K562 (cell line): ENCODE data around the gene STIM1. TPM values are rescaled to one million over a fixed set of nuclear protein-coding genes. Genes with fewer than 3 reads are reported as not detected.

Experiments
- ARHGAP35 ChIP-seq: fragments of 450-650 bp; IDR thresholded peaks from 2 replicates; pipeline ENCODE4 v1.6.1; 2018; ENCODE audit not compliant: partially characterized antibody
- ARID1B ChIP-seq: fragments of 450-650 bp; IDR thresholded peaks from 2 replicates; pipeline ENCODE4 v1.6.1; 2016; ENCODE audit warnings: antibody characterized with exemption, mild to moderate bottlenecking, inconsistent platforms
- ARNT ChIP-seq, 2 experiments: fragments of 450-650 bp; IDR thresholded peaks; 2 replicates each; pipeline ENCODE4 v1.6.1; 2016; ENCODE audit warnings: mild to moderate bottlenecking in 1 of 2
- ATF4 ChIP-seq: fragments of 450-650 bp; formaldehyde crosslinking; IDR thresholded peaks from 2 replicates; pipeline ENCODE4 v1.4.0; 2022; ENCODE audit warnings: mild to moderate bottlenecking, moderate library complexity
- ATF7 ChIP-seq: fragments of 450-650 bp; IDR thresholded peaks from 2 replicates; pipeline ENCODE4 v1.7.1; 2014; ENCODE audit warnings: mild to moderate bottlenecking, moderate library complexity
- BRD9 ChIP-seq: fragments of 450-650 bp; IDR thresholded peaks from 2 replicates; pipeline ENCODE4 v1.6.1; 2018; ENCODE audit warnings: low read depth; ENCODE audit not compliant: partially characterized antibody
- CBFA2T3 ChIP-seq: fragments of 450-650 bp; IDR thresholded peaks from 2 replicates; pipeline ENCODE4 v1.6.1; 2017
- DPF2 ChIP-seq: fragments of 450-650 bp; IDR thresholded peaks from 2 replicates; pipeline ENCODE4 v1.6.1; 2016
- FOS ChIP-seq: IDR thresholded peaks from 3 replicates; pipeline ENCODE4 v1.6.1; 2011; ENCODE audit not compliant: insufficient read length; ENCODE audit errors: extremely low read depth
- FOXM1 ChIP-seq, 2 experiments: fragments of 450-650 bp in 1 of 2; sonication (generic) in 1 of 2; formaldehyde crosslinking in 1 of 2; IDR thresholded peaks; 2 replicates each; pipeline versions ENCODE4 v1.6.1 to v1.9.0; 2017 to 2022; ENCODE audit warnings: low read depth in 2 of 2, mild to moderate bottlenecking in 2 of 2, missing genetic modification reagents in 1 of 2, moderate library complexity in 1 of 2
- HDAC2 ChIP-seq: fragments of 450-650 bp; IDR thresholded peaks from 2 replicates; pipeline ENCODE4 v1.6.1; 2016; ENCODE audit warnings: mild to moderate bottlenecking
- HDAC3 ChIP-seq: fragments of 450-650 bp; IDR thresholded peaks from 2 replicates; pipeline ENCODE4 v1.6.1; 2018; ENCODE audit warnings: borderline replicate concordance, mild to moderate bottlenecking, moderate library complexity; ENCODE audit not compliant: partially characterized antibody
- HMBOX1 ChIP-seq: sonication (generic); IDR thresholded peaks from 2 replicates; pipeline ENCODE4 v1.6.1; 2016
- MYBL2 ChIP-seq, 2 experiments: fragments of 450-650 bp in 1 of 2; sonication (generic) in 1 of 2; formaldehyde crosslinking in 1 of 2; IDR thresholded peaks; 2 replicates each; pipeline versions ENCODE4 v1.6.1 to v1.8.1; 2017 to 2022; ENCODE audit warnings: borderline replicate concordance in 1 of 2, inconsistent platforms in 1 of 2, low read depth in 1 of 2, mild to moderate bottlenecking in 1 of 2, missing genetic modification reagents in 1 of 2, moderate library complexity in 1 of 2
- PHF21A ChIP-seq: fragments of 450-650 bp; IDR thresholded peaks from 2 replicates; pipeline ENCODE4 v1.6.1; 2017; ENCODE audit warnings: low read depth, borderline replicate concordance
- PML ChIP-seq: IDR thresholded peaks from 2 replicates; pipeline ENCODE4 v1.6.1; 2012; ENCODE audit warnings: low read length, inconsistent platforms
- POLR2G ChIP-seq: fragments of 200-400 bp; formaldehyde crosslinking; IDR thresholded peaks from 2 replicates; pipeline ENCODE4 v1.6.1; 2017; ENCODE audit warnings: low read depth, mild to moderate bottlenecking, antibody characterized with exemption, low read length, moderate library complexity
- RBFOX2 ChIP-seq: fragments of 200-400 bp; formaldehyde crosslinking; IDR thresholded peaks from 2 replicates; pipeline ENCODE4 v1.6.1; 2017; ENCODE audit warnings: low read depth, mild to moderate bottlenecking, low read length, moderate library complexity
- TAF9B ChIP-seq: fragments of 450-650 bp; IDR thresholded peaks from 2 replicates; pipeline ENCODE4 v1.6.1; 2018; ENCODE audit warnings: mild to moderate bottlenecking; ENCODE audit not compliant: partially characterized antibody
- ZC3H4 ChIP-seq: sonication (generic); formaldehyde crosslinking; IDR thresholded peaks from 2 replicates; pipeline ENCODE4 v1.9.0; 2021; ENCODE audit warnings: missing genetic modification reagents, borderline replicate concordance
- ZNF282 ChIP-seq: sonication (generic); formaldehyde crosslinking; IDR thresholded peaks from 2 replicates; pipeline ENCODE4 v1.8.1; 2023; ENCODE audit warnings: missing genetic modification reagents
- ZNF449 ChIP-seq: fragments of 250-450 bp; sonication (Bioruptor Pico); IDR thresholded peaks from 2 replicates; pipeline ENCODE4 v1.8.0; 2022; ENCODE audit warnings: moderate library complexity, mild to moderate bottlenecking, inconsistent platforms
- ZNF584 ChIP-seq: fragments of 200-800 bp; sonication (Bioruptor generic); IDR thresholded peaks from 2 replicates; pipeline ENCODE4 v1.6.1; 2016; ENCODE audit warnings: low read depth, mild to moderate bottlenecking, missing genetic modification characterization, missing compliant biosample characterization
- ZNF766 ChIP-seq: fragments of 200-800 bp; sonication (Bioruptor generic); conservative IDR thresholded peaks from 2 replicates; pipeline ENCODE4 v1.6.1; 2016; ENCODE audit warnings: missing genetic modification characterization, missing compliant biosample characterization
- polyA plus RNA-seq, 8 experiments: library from polyadenylated mRNA; depleted of rRNA in 4 of 8; stranded (reverse) in 5 of 8; unstranded in 3 of 8; fragments of >200 nt; fragmentation: Nextera tagmentation in 2 of 8; fragmentation: Illumina TruSeq in 1 of 8; extraction: Ambion mirVana in 2 of 8; extraction: Trizol in 1 of 8; gene quantifications; 2 replicates each; pipeline versions ENCODE4 v1.2.1 to v1.2.3, GENCODE V29; 2011 to 2014; ENCODE audit warnings: inconsistent platforms in 1 of 8, missing spikeins in 1 of 8
- total RNA-seq, 7 experiments: library from RNA; depleted of rRNA in 6 of 7; stranded (reverse); fragments of >200 nt in 6 of 7; fragmentation: Illumina TruSeq in 2 of 7; extraction: Trizol in 2 of 7; gene quantifications; 2 replicates each; pipeline versions ENCODE4 v1.2.1 to v1.2.3, GENCODE V29; 2011 to 2021; ENCODE audit warnings: low replicate concordance in 1 of 7
- TF ChIP-seq, protein P1 (sequence below): fragments of 250-450 bp; sonication (Bioruptor Pico); IDR thresholded peaks from 2 replicates; pipeline ENCODE4 v1.8.0; 2021; ENCODE audit warnings: mild to moderate bottlenecking, moderate library complexity

The STIM1 gene
- total and polyA plus RNA-seq, 9 of the 15 experiments (the other 6 are each of a cell fraction or from before 2014, with no cell fraction given): 7.7 to 50.5 (median 22.5) TPM

DNA sequence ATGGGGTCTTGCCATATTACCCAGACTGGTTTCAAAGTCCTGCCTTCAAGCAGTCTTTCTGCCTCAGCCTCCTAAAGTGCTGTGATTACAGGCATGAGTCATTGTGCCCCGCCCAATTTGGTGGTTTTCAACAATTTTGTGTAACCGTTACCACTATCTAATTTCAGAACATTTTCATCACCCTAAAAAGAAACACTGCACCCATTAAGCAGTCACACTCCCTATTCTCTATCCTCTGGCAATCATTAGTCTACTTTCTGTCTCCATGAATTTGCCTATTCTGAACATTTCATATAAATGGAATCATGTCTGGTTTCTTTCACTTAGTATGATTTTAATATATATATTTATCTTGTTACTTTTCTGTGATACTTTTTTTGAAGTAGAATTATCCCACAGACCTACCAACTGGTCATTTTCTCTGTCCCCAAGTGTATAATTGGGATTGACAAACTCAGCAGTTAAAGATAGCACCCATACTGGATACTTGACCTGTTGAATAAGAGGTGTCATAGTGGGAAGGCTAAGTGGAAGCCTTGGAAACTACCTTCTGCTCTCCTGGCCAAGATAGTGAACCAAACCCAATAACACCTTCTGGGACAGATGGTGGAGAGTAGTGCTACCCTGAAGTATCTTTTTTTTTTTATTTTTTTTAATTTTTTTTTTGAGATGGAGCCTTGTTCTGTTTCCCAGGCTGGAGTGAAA lies 64.8 kb downstream of the STIM1 start (continued):
- TF ChIP-seq ZC3H4 (CRISPR knock-in tag): no peak
- TF ChIP-seq MYBL2 (IDR thresholded peaks at IDR 0.05; ENCODE audit: low read depth): peak; percentile 82
- no peak for TF ChIP-seq MYBL2 (CRISPR knock-in tag; IDR thresholded peaks at IDR 0.05; ENCODE audit: borderline replicate concordance)
- TF ChIP-seq ZNF766 (CRISPR knock-in tag): peak; percentile 61; the same call in 1 of the 2 replicates
- TF ChIP-seq FOS: peak; percentile 45
- TF ChIP-seq TAF9B: peak; percentile 35
- TF ChIP-seq RBFOX2: peak; percentile 50; the same call in 1 of the 2 replicates
- TF ChIP-seq PML: 0 out of 2 replicates have a peak, but pooled peaks have one; percentile 3
- TF ChIP-seq BRD9: peak; percentile 90
- no peak for TF ChIP-seq PHF21A
- TF ChIP-seq ARNT (IDR thresholded peaks at IDR 0.05): peak in 1 of 2 experiments; percentile 69; a peak in 1 of 4 replicates
- 0 out of 2 replicates have a peak, but pooled peaks have one; percentile 23 for TF ChIP-seq POLR2G
- peak; percentile 74 for TF ChIP-seq HMBOX1
- peak; percentile 53 for TF ChIP-seq HDAC3
- no peak for TF ChIP-seq ZNF449
- peak; percentile 62 for TF ChIP-seq CBFA2T3
- TF ChIP-seq ZNF282: no peak
- peak; percentile 90 for TF ChIP-seq ATF4 (CRISPR knock-in tag)
- peak; percentile 88 for TF ChIP-seq ARID1B
- TF ChIP-seq HDAC2: peak; percentile 73
- TF ChIP-seq DPF2: peak; percentile 90
- TF ChIP-seq, protein P1, sequence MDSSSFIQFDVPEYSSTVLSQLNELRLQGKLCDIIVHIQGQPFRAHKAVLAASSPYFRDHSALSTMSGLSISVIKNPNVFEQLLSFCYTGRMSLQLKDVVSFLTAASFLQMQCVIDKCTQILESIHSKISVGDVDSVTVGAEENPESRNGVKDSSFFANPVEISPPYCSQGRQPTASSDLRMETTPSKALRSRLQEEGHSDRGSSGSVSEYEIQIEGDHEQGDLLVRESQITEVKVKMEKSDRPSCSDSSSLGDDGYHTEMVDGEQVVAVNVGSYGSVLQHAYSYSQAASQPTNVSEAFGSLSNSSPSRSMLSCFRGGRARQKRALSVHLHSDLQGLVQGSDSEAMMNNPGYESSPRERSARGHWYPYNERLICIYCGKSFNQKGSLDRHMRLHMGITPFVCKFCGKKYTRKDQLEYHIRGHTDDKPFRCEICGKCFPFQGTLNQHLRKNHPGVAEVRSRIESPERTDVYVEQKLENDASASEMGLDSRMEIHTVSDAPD (CRISPR knock-in tag): no peak
- no peak for TF ChIP-seq ZNF584
- peak; percentile 87 for TF ChIP-seq ATF7
- peak; percentile 75 for TF ChIP-seq FOXM1 (IDR thresholded peaks at IDR 0.05; ENCODE audit: low read depth)
- TF ChIP-seq FOXM1 (CRISPR knock-in tag; IDR thresholded peaks at IDR 0.05; ENCODE audit: low read depth): no peak
- no peak for TF ChIP-seq ARHGAP35
